Small intestine (tissue), 7 donors: Measurements from ENCODE around the gene NTRK1. TPM values are rescaled to one million over a fixed set of nuclear protein-coding genes. Genes with fewer than 3 reads are reported as not detected.
A peak's percentile ranks its signal among the peaks of the same experiment; 100 is the strongest.

Source experiments
- DNase-seq, 2 donors: peaks; one replicate each; pipeline versions ENCODE4 v3.0.0 to v3.0.0-alpha.2; 2013
- FAIRE-seq: peaks from 2 replicates; lab custom pipeline; 2012; peaks lifted over from hg19 to GRCh38; lab: Jason Lieb, UNC
- H3K27ac ChIP-seq, 3 donors: one replicate each; pipeline ENCODE4 v1.5.1; 2013; ENCODE audit warnings: low read length in 2 of 3, mild to moderate bottlenecking in 2 of 3, control low read depth in 1 of 3, inconsistent platforms in 1 of 3, low read depth in 1 of 3, moderate library complexity in 1 of 3
- H3K27me3 ChIP-seq, 3 donors: one replicate each; pipeline ENCODE4 v1.6.1; 2013; ENCODE audit warnings: low read length in 3 of 3, inconsistent platforms in 1 of 3; ENCODE audit not compliant: control insufficient read depth in 3 of 3, insufficient read depth in 3 of 3
- H3K36me3 ChIP-seq, 3 donors: one replicate each; pipeline ENCODE4 v1.6.1; 2013; ENCODE audit warnings: low read length in 3 of 3, inconsistent platforms in 1 of 3, low read depth in 1 of 3, mild to moderate bottlenecking in 1 of 3, moderate library complexity in 1 of 3; ENCODE audit not compliant: control insufficient read depth in 3 of 3, insufficient read depth in 2 of 3
- H3K4me1 ChIP-seq, 3 donors: one replicate each; pipeline ENCODE4 v1.6.1; 2013; ENCODE audit warnings: low read length in 2 of 3, inconsistent platforms in 1 of 3, low read depth in 1 of 3, mild to moderate bottlenecking in 1 of 3, moderate library complexity in 1 of 3; ENCODE audit not compliant: control insufficient read depth in 3 of 3, insufficient read depth in 2 of 3
- H3K4me3 ChIP-seq, 3 donors: one replicate each; pipeline ENCODE4 v1.5.1; 2013; ENCODE audit warnings: low read length in 3 of 3, control low read depth in 1 of 3, inconsistent platforms in 1 of 3, low read depth in 1 of 3, mild to moderate bottlenecking in 1 of 3, moderate library complexity in 1 of 3
- H3K9me3 ChIP-seq, 2 donors: one replicate each; pipeline ENCODE4 v1.6.1; 2013; ENCODE audit warnings: low read depth in 1 of 2, low read length in 1 of 2; ENCODE audit not compliant: control insufficient read depth in 2 of 2, insufficient read depth in 1 of 2
- WGBS, 3 donors: extraction: QIAGEN DNeasy Blood & Tissue Kit; methylation state at CpG; one replicate each; pipeline ENCODE4 v1.1.7; 2013; 5-methylcytosine and 5-hydroxymethylcytosine counted together
- polyA plus RNA-seq, 4 donors: library from polyadenylated mRNA; stranded (reverse) in 3 of 4; unstranded in 1 of 4; fragments of 200-250 nt in 3 of 4; fragments of 120-200 nt in 1 of 4; gene quantifications; one replicate each; pipeline versions ENCODE4 v1.2.1 to v1.2.3, GENCODE V29; 2013
- donor health status: healthy with polysubstance abuse.
- donor health status: control.
- donor health status: control.
- donor health status: Bipolar disorder and iron deficiency.
- donor health status: healthy.

Gene NTRK1
- polyA plus RNA-seq, 4 donors, result 0.10 to 0.67 TPM; not detected in 2

DNA sequence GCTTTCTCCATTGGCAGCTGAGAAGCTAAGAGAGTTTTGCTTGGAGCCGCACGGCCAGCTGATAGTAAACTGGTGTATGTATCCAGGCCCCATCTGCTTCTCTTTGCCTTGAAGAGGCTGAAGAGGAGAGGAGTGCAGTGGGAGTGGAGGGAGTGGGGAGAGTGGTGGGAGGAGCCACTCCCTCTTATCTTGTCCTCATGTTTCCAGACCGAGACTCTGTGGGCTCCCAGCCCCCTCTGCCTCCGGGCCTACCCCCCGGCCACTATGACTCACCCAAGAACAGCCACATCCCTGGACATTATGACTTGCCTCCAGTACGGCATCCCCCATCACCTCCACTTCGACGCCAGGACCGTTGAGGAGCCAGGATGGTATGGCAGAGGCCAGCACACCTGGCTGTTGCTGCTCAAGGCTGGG lies 53.8 kb downstream of the NTRK1 start:
- Histone ChIP-seq H3K9me3 (peaks cover 0 to 4% of the 10 kb centered on the region in 2 donors), H3K36me3 (peaks cover 0 to 24% (median 0%) of the 10 kb centered on the region in 3 donors), H3K4me1 (peaks cover 0 to 10% (median 0%) of the 10 kb centered on the region in 3 donors), H3K27me3 (peaks cover 0 to 35% (median 0%) of the 10 kb centered on the region in 3 donors), H3K27ac (no peak overlapping the region), H3K4me3 (no peak overlapping the region)
- FAIRE-seq, result no peak
- 81 to 82% (median 81%) methylated on average over 9 of the region's 9 CpGs for WGBS, 3 donors
- DNase-seq, result no peak

DNA sequence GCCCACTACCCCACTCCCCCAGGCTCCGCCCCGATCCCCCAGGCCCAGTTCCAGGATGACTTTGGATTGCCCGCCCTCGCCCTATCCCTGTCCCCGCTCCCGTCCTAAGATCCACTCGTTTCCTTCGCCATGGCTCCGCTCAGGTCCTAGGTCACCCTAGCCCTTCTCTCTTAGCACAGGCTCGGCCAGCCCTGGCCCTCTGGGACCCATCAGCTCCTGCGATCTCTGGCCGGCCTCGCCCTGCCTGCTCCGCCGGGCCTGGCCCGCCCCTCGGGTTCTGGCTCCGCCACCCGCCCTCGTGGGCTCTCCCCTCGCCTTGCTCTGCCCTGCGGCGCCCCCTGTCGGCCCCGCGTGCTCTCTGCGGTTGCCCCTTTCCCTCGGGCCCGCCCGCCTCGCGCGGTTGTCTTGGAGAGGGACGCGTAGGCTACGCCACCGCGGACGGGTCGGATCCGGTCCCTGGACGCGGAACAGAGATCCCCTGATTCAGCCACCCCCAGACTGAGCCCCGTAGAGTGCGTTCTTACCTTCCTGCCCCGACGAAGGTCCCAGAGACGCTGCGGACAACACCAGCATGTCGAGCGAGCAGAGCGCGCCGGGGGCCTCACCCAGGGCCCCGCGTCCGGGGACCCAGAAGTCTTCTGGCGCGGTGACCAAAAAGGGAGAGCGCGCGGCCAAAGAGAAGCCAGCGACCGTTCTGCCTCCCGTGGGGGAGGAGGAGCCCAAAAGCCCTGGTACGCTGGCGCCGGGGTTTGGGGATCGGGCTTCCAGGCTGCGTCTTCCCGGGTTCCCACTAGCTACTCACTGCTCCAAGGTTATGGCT lies 59.8 kb downstream of the NTRK1 start, which contains the start of gene LRRC71:
Gene LRRC71 (plus strand): TSS at position 400 of the 820 bp plus-strand sequence. CDS start 172 bp downstream, at position 572.
- H3K36me3 ChIP-seq, result no peaks in the 10 kb centered on the region
- H3K4me3 ChIP-seq, result no peak within 1 kb of the TSS

DNA sequence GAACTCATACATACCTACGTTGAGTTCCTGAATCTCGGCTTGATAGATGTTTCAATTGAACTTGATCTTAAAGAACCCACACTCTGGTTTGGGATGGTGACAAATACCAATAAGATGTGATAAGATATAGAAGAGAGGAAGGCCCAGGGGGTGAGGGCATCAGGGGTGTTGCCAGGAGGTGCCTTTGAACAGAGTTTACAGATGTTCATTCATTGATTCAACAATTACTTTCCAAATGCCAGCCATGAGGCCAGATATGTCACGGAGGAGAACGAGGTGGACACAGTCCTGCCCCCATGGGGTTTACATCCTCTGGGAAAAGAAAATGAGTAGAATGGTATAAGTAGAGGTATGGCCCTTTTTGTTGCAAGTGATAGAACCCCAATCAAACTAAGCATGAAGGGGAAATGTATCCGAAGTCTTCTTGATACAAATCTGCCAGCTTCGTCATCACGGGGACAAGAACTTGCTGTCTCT lies 60.4 kb downstream of the NTRK1 start:
- no peaks in the 10 kb centered on the region for H3K36me3 ChIP-seq
- peaks cover 3 to 73% (median 23%) of the 10 kb centered on the region in 3 donors for H3K27me3 ChIP-seq
- no peak overlapping the region for H3K27ac ChIP-seq
- peaks cover 0 to 4% of the 10 kb centered on the region in 2 donors for H3K9me3 ChIP-seq
- peaks cover 0 to 12% (median 0%) of the 10 kb centered on the region in 3 donors for H3K4me1 ChIP-seq
- 51 to 65% (median 54%) methylated on average over 7 of the region's 7 CpGs for WGBS, 3 donors
- no peak overlapping the region for H3K4me3 ChIP-seq
- FAIRE-seq, result no peak
- DNase-seq, result no peak

More for the DNA sequence above, 59.8 kb downstream of the NTRK1 start, which contains the start of gene LRRC71:
- peaks cover 0 to 12% (median 0%) of the 10 kb centered on the region in 3 donors for H3K4me1 ChIP-seq
- H3K27me3 ChIP-seq, result peaks cover 3 to 68% (median 21%) of the 10 kb centered on the region in 3 donors
- H3K9me3 ChIP-seq, result peaks cover 0 to 4% of the 10 kb centered on the region in 2 donors
- WGBS, 3 donors, result 5 to 9% (median 9%) methylated on average over 51 to 71 of the region's 71 CpGs
- FAIRE-seq (no peak), DNase-seq (peak; percentile 67 to 92)
- H3K27ac ChIP-seq, result no peak within 1 kb of the TSS

- H3K4me1 ChIP-seq, result peaks cover 0 to 12% (median 0%) of the 10 kb centered on the region in 3 donors
- H3K9me3 ChIP-seq, result peaks cover 0 to 2% of the 10 kb centered on the region in 2 donors
- 6 to 14% (median 13%) methylated on average over 10 to 11 of the region's 11 CpGs for WGBS, 3 donors
- no peak overlapping the region for H3K27ac ChIP-seq
- no peaks in the 10 kb centered on the region for H3K36me3 ChIP-seq
- no peak for DNase-seq
- H3K4me3 ChIP-seq, result no peak overlapping the region
- FAIRE-seq, result no peak
- peaks cover 3 to 89% (median 33%) of the 10 kb centered on the region in 3 donors for H3K27me3 ChIP-seq
Observed at GRCh38 chr1:156922986-156923669, 62.5 kb downstream of the NTRK1 start.

GRCh38 chr1:156923670-156924477 lies 63.2 kb downstream of the NTRK1 start:
- H3K36me3 ChIP-seq, result no peaks in the 10 kb centered on the region
- H3K27ac ChIP-seq, result no peak overlapping the region
- H3K4me1 ChIP-seq, result peaks cover 0 to 12% (median 0%) of the 10 kb centered on the region in 3 donors
- WGBS, 3 donors, result 2 to 6% (median 2%) methylated on average over 57 to 64 of the region's 64 CpGs
- FAIRE-seq (no peak), DNase-seq (no peak)
- H3K4me3 ChIP-seq, result no peak overlapping the region
- peaks cover 3 to 96% (median 33%) of the 10 kb centered on the region in 3 donors for H3K27me3 ChIP-seq
- no peaks in the 10 kb centered on the region for H3K9me3 ChIP-seq

DNA sequence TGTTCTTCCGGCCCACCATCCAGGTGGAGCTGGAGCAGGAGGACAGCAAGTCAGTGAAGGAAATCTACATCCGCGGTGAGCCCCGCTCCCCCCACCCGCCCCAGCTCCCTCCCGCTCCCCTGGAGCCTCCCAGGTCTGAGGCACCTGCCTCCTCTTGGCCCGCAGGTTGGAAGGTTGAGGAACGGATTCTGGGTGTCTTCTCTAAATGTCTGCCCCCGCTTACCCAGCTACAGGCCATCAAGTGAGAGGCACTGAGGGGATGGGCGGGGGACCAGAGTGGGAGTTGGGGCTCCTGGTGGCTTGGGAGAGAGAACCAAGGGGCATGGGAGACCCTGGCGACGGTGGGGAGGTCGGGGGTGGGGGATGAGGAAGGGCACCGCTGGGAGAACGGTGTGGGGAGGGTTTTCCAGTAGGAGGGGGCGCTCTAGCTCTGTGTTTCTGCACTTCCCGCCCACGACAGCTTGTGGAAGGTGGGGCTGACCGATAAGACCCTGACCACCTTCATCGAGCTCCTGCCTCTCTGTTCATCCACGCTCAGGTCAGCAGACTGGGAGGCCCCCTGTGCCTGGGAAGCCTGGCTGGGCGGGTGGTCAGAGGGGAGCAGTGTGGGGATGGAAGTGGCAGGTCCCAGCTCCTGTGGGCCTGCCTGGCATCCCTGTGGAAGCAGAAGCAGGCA lies 64.0 kb downstream of the NTRK1 start:
- WGBS, 3 donors, result 22 to 42% (median 27%) methylated on average over 20 to 22 of the region's 22 CpGs
- FAIRE-seq (no peak), DNase-seq (no peak)
- peaks cover 0 to 12% (median 0%) of the 10 kb centered on the region in 3 donors for H3K4me1 ChIP-seq
- H3K36me3 ChIP-seq, result no peaks in the 10 kb centered on the region
- H3K27me3 ChIP-seq, result peaks cover 3 to 99% (median 39%) of the 10 kb centered on the region in 3 donors
- H3K4me3 ChIP-seq, result no peak overlapping the region
- H3K27ac ChIP-seq, result no peak overlapping the region
- no peaks in the 10 kb centered on the region for H3K9me3 ChIP-seq

DNA sequence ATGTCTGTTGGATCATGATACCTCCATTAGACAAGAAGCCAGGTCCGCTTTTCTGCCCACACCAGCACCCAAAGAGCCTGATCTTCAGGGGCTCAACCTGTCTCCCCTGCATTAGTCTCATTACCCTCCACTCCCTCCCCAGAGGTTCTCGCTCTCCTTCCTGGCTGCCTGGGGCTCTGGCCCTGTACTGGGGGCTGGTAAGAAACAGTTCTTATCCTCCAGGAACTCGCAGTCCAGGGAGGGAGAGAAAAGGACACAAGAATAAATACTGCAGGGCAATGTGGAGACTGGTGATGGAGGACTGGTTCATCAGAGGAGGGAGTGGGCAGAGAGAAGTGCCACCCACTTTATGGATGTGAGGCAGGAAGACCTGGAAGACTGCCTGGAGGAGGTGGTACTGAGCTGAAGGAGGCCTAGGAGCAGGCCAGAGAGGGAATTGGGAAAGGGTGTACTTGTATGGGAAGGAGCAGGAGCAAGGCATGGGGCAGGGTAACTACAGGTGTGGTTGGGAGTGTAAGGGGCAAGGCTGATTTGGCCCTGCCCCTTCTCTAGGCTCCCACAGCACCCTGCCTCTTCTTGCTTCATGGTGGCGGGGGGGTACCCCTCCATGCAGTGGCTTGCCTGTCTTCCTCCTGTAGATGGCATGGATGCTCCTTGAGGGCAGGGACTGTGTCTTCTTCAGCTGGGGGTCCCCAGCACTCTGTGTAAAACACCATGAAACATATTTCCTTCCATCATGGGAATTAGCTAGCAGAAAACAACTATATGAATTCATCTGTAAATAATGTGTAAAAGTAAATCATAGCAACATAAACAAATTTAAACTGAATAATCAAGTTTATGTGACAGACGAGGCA lies 64.7 kb downstream of the NTRK1 start:
- H3K9me3 ChIP-seq, result no peaks in the 10 kb centered on the region
- peaks cover 0 to 12% (median 0%) of the 10 kb centered on the region in 3 donors for H3K4me1 ChIP-seq
- H3K27me3 ChIP-seq, result peaks cover 3 to 97% (median 36%) of the 10 kb centered on the region in 3 donors
- H3K27ac ChIP-seq, result no peak overlapping the region
- DNase-seq, result no peak
- no peak overlapping the region for H3K4me3 ChIP-seq
- H3K36me3 ChIP-seq, result no peaks in the 10 kb centered on the region
- no peak for FAIRE-seq
- WGBS, 3 donors, result 74 to 85% (median 83%) methylated on average over 5 of the region's 5 CpGs
